Neuronal stem cell (in vitro differentiated cells): ENCODE data around the gene POLR3C.

Experiments
- DNase-seq: peaks from one replicate; pipeline ENCODE4 v3.0.0-alpha.2; 2013; ENCODE audit warnings: low spot score
- H2AFZ ChIP-seq: one replicate; pipeline ENCODE4 v1.6.1; 2013; ENCODE audit warnings: mild to moderate bottlenecking, low read length, inconsistent platforms
- H2AK5ac ChIP-seq: 2 replicates; pipeline ENCODE4 v1.6.1; 2013; ENCODE audit warnings: low read depth, mild to moderate bottlenecking, inconsistent platforms, low read length, moderate library complexity, mixed read lengths
- H2BK120ac ChIP-seq: 2 replicates; pipeline ENCODE4 v1.6.1; 2013; ENCODE audit warnings: low read depth, mild to moderate bottlenecking, inconsistent platforms, low read length, moderate library complexity, mixed read lengths
- H2BK12ac ChIP-seq: one replicate; pipeline ENCODE4 v1.6.1; 2013; ENCODE audit warnings: low read length, inconsistent platforms
- H2BK15ac ChIP-seq: 2 replicates; pipeline ENCODE4 v1.6.1; 2013; ENCODE audit warnings: mild to moderate bottlenecking, low read length, inconsistent platforms, mixed read lengths
- H2BK5ac ChIP-seq: one replicate; pipeline ENCODE4 v1.6.1; 2013; ENCODE audit warnings: inconsistent platforms, mild to moderate bottlenecking, low read length, moderate library complexity
- H3K14ac ChIP-seq: one replicate; pipeline ENCODE4 v1.6.1; 2013; ENCODE audit warnings: low read length, inconsistent platforms
- H3K18ac ChIP-seq: 2 replicates; pipeline ENCODE4 v1.6.1; 2013; ENCODE audit warnings: low read length, inconsistent platforms
- H3K23ac ChIP-seq: 2 replicates; pipeline ENCODE4 v1.6.1; 2013; ENCODE audit warnings: low read depth, mild to moderate bottlenecking, mixed read lengths, low read length, inconsistent platforms; ENCODE audit not compliant: poor library complexity
- H3K27ac ChIP-seq: replicated peaks from 3 replicates; pipeline ENCODE4 v1.5.1; 2013; ENCODE audit warnings: low read length, inconsistent platforms
- H3K27me3 ChIP-seq, 3 experiments: 2 replicates each; pipeline ENCODE4 v1.6.1; 2013; ENCODE audit warnings: low read length in 3 of 3, mild to moderate bottlenecking in 2 of 3, inconsistent platforms in 1 of 3, low read depth in 1 of 3, mixed read lengths in 1 of 3, moderate library complexity in 1 of 3; ENCODE audit not compliant: control insufficient read depth in 3 of 3, insufficient read depth in 3 of 3
- H3K36me3 ChIP-seq, 2 donors: replicated peaks in 1 of 2; 2 replicates each; pipeline ENCODE4 v1.6.1; 2013; ENCODE audit warnings: low read length in 2 of 2; ENCODE audit not compliant: control insufficient read depth in 2 of 2, insufficient read depth in 2 of 2
- H3K4ac ChIP-seq: 2 replicates; pipeline ENCODE4 v1.6.1; 2013; ENCODE audit warnings: inconsistent platforms, mild to moderate bottlenecking, low read length, moderate library complexity
- H3K4me1 ChIP-seq, 2 donors: 1 replicate in 1 of 2; 2 replicates in 1 of 2; pipeline ENCODE4 v1.6.1; 2013; ENCODE audit warnings: low read length in 2 of 2, low read depth in 1 of 2; ENCODE audit not compliant: control insufficient read depth in 2 of 2, insufficient read depth in 1 of 2
- H3K4me2 ChIP-seq: one replicate; pipeline ENCODE4 v1.6.1; 2013; ENCODE audit warnings: mild to moderate bottlenecking, low read length, inconsistent platforms; ENCODE audit not compliant: insufficient read depth, poor library complexity, severe bottlenecking
- H3K4me3 ChIP-seq, 2 donors: 2 replicates each; pipeline ENCODE4 v1.5.1; 2013; ENCODE audit warnings: low read length in 2 of 2, mild to moderate bottlenecking in 2 of 2, inconsistent platforms in 1 of 2, moderate library complexity in 1 of 2
- H3K79me1 ChIP-seq: one replicate; pipeline ENCODE4 v1.6.1; 2013; ENCODE audit warnings: low read depth, mild to moderate bottlenecking, inconsistent platforms, low read length, moderate library complexity
- H3K9ac ChIP-seq: one replicate; pipeline ENCODE4 v1.6.1; 2013; ENCODE audit warnings: mild to moderate bottlenecking, low read depth, low read length, inconsistent platforms; ENCODE audit not compliant: poor library complexity
- H3K9me3 ChIP-seq, 2 donors: replicated peaks in 1 of 2; 2 replicates each; pipeline versions ENCODE3 to v1.6.1; 2013; ENCODE audit warnings: low read length in 2 of 2, mild to moderate bottlenecking in 2 of 2, inconsistent platforms in 1 of 2, low read depth in 1 of 2, mixed read lengths in 1 of 2, moderate library complexity in 1 of 2; ENCODE audit not compliant: control insufficient read depth in 2 of 2, insufficient read depth in 1 of 2
- H4K8ac ChIP-seq: one replicate; pipeline ENCODE4 v1.6.1; 2013; ENCODE audit warnings: low read depth, mild to moderate bottlenecking, inconsistent platforms, low read length, moderate library complexity
- H4K91ac ChIP-seq: one replicate; pipeline ENCODE4 v1.6.1; 2013; ENCODE audit warnings: low read length, low read depth, mild to moderate bottlenecking, inconsistent platforms; ENCODE audit not compliant: poor library complexity
- whole genome bisulfite sequencing, 2 donors: extraction: QIAGEN DNeasy Blood & Tissue Kit; methylation state at CpG; one replicate each; pipeline ENCODE4 v1.1.7; 2013; ENCODE audit warnings: missing lambda C conversion rate in 2 of 2, mixed read lengths in 1 of 2; ENCODE audit not compliant: insufficient read length in 2 of 2, insufficient replicate concordance in 1 of 2; ENCODE audit errors: extremely low coverage in 2 of 2; 5-methylcytosine and 5-hydroxymethylcytosine counted together

The POLR3C gene

GRCh38 chr1:145845144-145845513 lies 21.1 kb downstream of the POLR3C start:
- no CpG with 5 or more reads among the region's 4 CpGs for WGBS, 2 donors
- no peak overlapping the region for H3K18ac ChIP-seq
- no peaks in the 10 kb centered on the region for H3K27me3 ChIP-seq
- peak overlapping the region; percentile 99 for H3K4me2 ChIP-seq
- no peak for DNase-seq
- H2BK12ac ChIP-seq = no peak overlapping the region
- H3K14ac ChIP-seq = no peak overlapping the region
- no peak overlapping the region for H3K9ac ChIP-seq
- H4K91ac ChIP-seq = no peak overlapping the region
- H3K27ac ChIP-seq = no peak overlapping the region
- H3K4me1 ChIP-seq = peaks cover 0 to 4% of the 10 kb centered on the region in 2 donors
- H2AK5ac ChIP-seq = no peak overlapping the region
- no peak overlapping the region for H2BK15ac ChIP-seq
- H2AFZ ChIP-seq = peak overlapping the region; percentile 95
- H3K79me1 ChIP-seq = no peaks in the 10 kb centered on the region
- H2BK120ac ChIP-seq = no peak overlapping the region
- no peaks in the 10 kb centered on the region for H3K9me3 ChIP-seq
- H2BK5ac ChIP-seq = no peak overlapping the region
- no peak overlapping the region for H3K4ac ChIP-seq
- peaks cover 25 to 65% of the 10 kb centered on the region in 2 donors for H3K36me3 ChIP-seq
- H3K23ac ChIP-seq = no peak overlapping the region
- no peak overlapping the region for H3K4me3 ChIP-seq
- no peak overlapping the region for H4K8ac ChIP-seq

GRCh38 chr1:145845514-145846161 lies 21.6 kb downstream of the POLR3C start, which contains the start of gene NUDT17:
NUDT17 (plus strand) TSS chr1:145845630; CDS start chr1:145845641, 11 bp downstream.
- H2BK12ac ChIP-seq = no peak within 1 kb of the TSS
- peak within 1 kb of the TSS; percentile 97 for H3K18ac ChIP-seq
- H3K4me2 ChIP-seq = peak within 1 kb of the TSS; percentile 99
- H3K14ac ChIP-seq = peak within 1 kb of the TSS; percentile 94
- no peaks in the 10 kb centered on the region for H3K27me3 ChIP-seq
- H2BK5ac ChIP-seq = peak within 1 kb of the TSS; percentile 49
- peaks cover 30 to 66% of the 10 kb centered on the region in 2 donors for H3K36me3 ChIP-seq
- WGBS, 2 donors = no CpG with 5 or more reads among the region's 50 CpGs
- H2BK15ac ChIP-seq = peak within 1 kb of the TSS; percentile 88
- no peak within 1 kb of the TSS for H4K8ac ChIP-seq
- H3K79me1 ChIP-seq = no peaks in the 10 kb centered on the region
- peaks cover 0 to 4% of the 10 kb centered on the region in 2 donors for H3K4me1 ChIP-seq
- H2AK5ac ChIP-seq = peak within 1 kb of the TSS; percentile 61
- peaks cover 0 to 2% of the 10 kb centered on the region in 2 donors for H3K9me3 ChIP-seq
- peak within 1 kb of the TSS; percentile 39 for H3K27ac ChIP-seq
- peak; percentile 75 for DNase-seq
- H2AFZ ChIP-seq = peak within 1 kb of the TSS; percentile 95
- H2BK120ac ChIP-seq = peak within 1 kb of the TSS; percentile 85
- H3K4ac ChIP-seq = peak within 1 kb of the TSS; percentile 12
- peak within 1 kb of the TSS; percentile 83 for H3K9ac ChIP-seq
- H3K23ac ChIP-seq = peak within 1 kb of the TSS; percentile 56
- peak within 1 kb of the TSS; percentile 46 to 85 for H3K4me3 ChIP-seq
- H4K91ac ChIP-seq = no peak within 1 kb of the TSS

- H3K36me3 ChIP-seq = peaks cover 29 to 66% of the 10 kb centered on the region in 2 donors
- peak overlapping the region; percentile 46 to 85 for H3K4me3 ChIP-seq
- WGBS, 2 donors = no CpG with 5 or more reads among the region's 3 CpGs
Measured at GRCh38 chr1:145846201-145846612, 22.2 kb downstream of the POLR3C start.

GRCh38 chr1:145847827-145848226 lies 23.8 kb downstream of the POLR3C start:
- Histone ChIP-seq H4K91ac (no peak overlapping the region), H3K4me2 (no peak overlapping the region), H3K27me3 (no peaks in the 10 kb centered on the region), H3K9ac (no peak overlapping the region), H3K79me1 (no peaks in the 10 kb centered on the region), H3K9me3 (peaks cover 0 to 2% of the 10 kb centered on the region in 2 donors), H3K4ac (no peak overlapping the region), H3K4me3 (no peak overlapping the region), H2BK5ac (no peak overlapping the region), H3K14ac (no peak overlapping the region), H4K8ac (no peak overlapping the region), H2AFZ (no peak overlapping the region), H2BK15ac (no peak overlapping the region), H3K4me1 (peaks cover 0 to 4% of the 10 kb centered on the region in 2 donors), H2BK120ac (no peak overlapping the region), H3K27ac (no peak overlapping the region), H3K18ac (no peak overlapping the region), H3K23ac (no peak overlapping the region), H3K36me3 (peaks cover 32 to 63% of the 10 kb centered on the region in 2 donors), H2AK5ac (no peak overlapping the region), H2BK12ac (no peak overlapping the region)
- no CpG with 5 or more reads among the region's 3 CpGs for WGBS, 2 donors
- no peak for DNase-seq

More at GRCh38 chr1:145846201-145846612, 22.2 kb downstream of the POLR3C start:
- no peak overlapping the region for H3K14ac ChIP-seq
- peaks cover 0 to 4% of the 10 kb centered on the region in 2 donors for H3K4me1 ChIP-seq
- peak overlapping the region; percentile 56 for H3K23ac ChIP-seq
- peak overlapping the region; percentile 83 for H3K9ac ChIP-seq
- H3K4me2 ChIP-seq = peak overlapping the region; percentile 99
- peak overlapping the region; percentile 85 for H2BK120ac ChIP-seq
- no peaks in the 10 kb centered on the region for H3K79me1 ChIP-seq
- H3K27ac ChIP-seq = no peak overlapping the region
- no peak overlapping the region for H2BK5ac ChIP-seq
- no peak overlapping the region for H2BK12ac ChIP-seq
- no peaks in the 10 kb centered on the region for H3K27me3 ChIP-seq
- H3K18ac ChIP-seq = peak overlapping the region; percentile 97
- peak overlapping the region; percentile 61 for H2AK5ac ChIP-seq
- H4K91ac ChIP-seq = no peak overlapping the region
- H3K9me3 ChIP-seq = peaks cover 0 to 2% of the 10 kb centered on the region in 2 donors
- H4K8ac ChIP-seq = no peak overlapping the region
- H2AFZ ChIP-seq = peak overlapping the region; percentile 95
- H2BK15ac ChIP-seq = peak overlapping the region; percentile 88
- peak; percentile 32 for DNase-seq
- H3K4ac ChIP-seq = no peak overlapping the region
